HL-60/S4 (cell line): ENCODE results near the gene CTLA4.

Source experiments
- in situ Hi-C: fragments of 300-500 bp; cut with MboI; formaldehyde crosslinking; loops from 2 replicates; pipeline ENCODE4 v1.14.3; 2022; ENCODE audit warnings: low sequenced_read_pairs

Gene CTLA4

DNA sequence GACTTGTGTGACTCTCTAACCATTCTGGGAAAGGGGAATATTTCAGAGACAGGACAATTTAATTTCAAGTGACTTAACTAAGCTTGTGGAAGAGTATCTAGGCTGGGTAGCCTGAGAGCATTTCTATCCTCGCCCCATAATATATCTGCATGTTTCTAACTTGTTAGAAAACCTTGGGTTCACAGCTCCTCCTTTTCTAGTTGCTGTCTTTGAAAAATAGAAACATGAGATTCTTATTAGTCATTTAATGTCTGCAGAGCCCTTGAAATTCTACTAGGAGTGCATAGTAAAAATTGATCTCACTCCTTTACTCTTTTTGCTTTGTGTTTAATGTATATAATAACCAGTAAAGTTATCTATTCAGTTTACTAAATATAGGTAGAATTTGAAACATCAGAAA, 22.4 kb downstream of the CTLA4 start:
- in situ Hi-C loops = no loop called here

- in situ Hi-C loops = no loop called here
Observed at GRCh38 chr2:203890733-203891132, 23.2 kb downstream of the CTLA4 start.

DNA sequence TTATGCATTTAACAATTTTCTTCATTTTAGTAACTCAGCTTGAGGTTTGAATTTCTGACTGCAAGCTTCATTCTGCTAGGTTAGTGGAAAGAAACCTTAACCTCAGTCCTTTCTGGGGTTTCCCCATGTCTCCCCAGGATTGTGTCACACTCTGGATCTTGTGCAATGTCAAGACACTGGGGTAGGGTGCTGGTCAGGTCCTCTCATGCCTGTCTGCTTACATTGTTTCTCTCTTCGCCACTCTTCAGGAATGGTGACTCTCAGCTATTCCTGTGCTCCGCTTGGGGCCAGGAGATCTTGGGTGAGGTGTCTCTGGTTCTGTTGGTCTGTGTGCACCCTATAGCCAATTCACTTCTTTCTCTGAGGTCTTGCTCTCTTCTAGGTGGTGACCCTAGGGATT, 23.9 kb downstream of the CTLA4 start:
- in situ Hi-C loops = no loop called here

- in situ Hi-C loops = no loop called here
Observed at GRCh38 chr2:203892207-203892606, 24.6 kb downstream of the CTLA4 start.

GRCh38 chr2:203893401-203893800, 25.8 kb downstream of the CTLA4 start:
- in situ Hi-C loops = no loop called here

DNA sequence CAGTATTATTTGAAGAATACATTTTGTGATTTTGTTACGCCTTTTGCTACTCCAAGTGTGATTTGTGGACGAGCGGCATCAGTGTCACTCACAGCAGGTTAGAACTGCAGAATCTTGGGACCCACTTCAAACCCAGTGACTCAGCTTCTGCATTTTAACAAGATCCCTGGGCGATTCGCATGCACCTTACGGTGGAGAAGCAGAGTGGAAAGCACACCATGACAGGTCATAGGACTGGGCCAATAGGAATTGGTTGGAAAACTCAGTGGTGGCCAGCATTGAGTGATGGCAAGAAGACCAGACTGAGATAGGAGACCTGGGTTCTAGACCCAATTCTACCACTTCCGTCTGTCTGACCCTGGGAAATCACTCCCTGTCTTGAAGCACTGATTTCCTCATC, 26.3 kb downstream of the CTLA4 start:
- in situ Hi-C loops = no loop called here

- in situ Hi-C loops = no loop called here
Observed at GRCh38 chr2:203894262-203894661, 26.7 kb downstream of the CTLA4 start.

DNA sequence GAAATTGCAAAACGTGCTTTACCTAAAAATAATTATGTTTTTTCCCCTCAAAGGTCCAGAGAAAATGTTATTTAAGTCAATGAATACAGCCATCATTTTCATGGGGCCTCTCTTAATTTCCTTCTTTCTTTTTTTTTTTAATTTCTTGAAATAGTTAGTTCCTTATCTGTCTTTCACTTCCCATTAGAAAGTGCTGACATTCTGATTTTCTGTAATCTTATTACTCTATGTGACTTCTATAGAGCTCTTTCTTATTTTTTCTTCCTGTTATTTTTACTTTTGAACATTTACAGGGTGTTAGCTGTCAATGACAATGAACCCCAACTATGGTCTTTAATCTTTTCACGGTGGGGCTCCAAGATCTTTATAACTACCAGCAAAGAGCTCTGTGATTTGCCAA, 30.0 kb downstream of the CTLA4 start:
- in situ Hi-C loops = no loop called here

DNA sequence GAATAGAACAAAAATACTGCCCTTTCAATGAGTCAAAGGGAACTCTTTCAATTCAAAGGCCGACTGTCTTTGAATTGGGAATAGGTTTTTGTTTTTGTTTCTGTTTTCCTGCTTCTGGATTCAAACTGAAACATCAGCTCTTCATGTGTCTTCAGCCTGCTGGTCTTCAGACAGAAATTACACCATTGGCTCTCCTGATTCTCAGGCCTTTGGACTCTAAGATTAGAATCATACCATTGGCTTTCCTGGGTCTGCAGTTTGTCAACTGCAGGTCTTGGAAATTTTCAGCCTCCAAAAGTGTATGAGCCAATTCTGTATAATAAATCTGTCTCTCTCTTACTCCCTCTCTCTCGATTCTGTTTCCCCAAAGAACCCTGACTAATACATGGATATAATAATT, 31.1 kb downstream of the CTLA4 start:
- in situ Hi-C loops = no loop called here

- in situ Hi-C loops = no loop called here
Observed at GRCh38 chr2:203900253-203900652, 32.7 kb downstream of the CTLA4 start.

- in situ Hi-C loops = no loop called here
Observed at GRCh38 chr2:203904022-203904421, 36.5 kb downstream of the CTLA4 start.

GRCh38 chr2:203905656-203906055, 38.1 kb downstream of the CTLA4 start:
- in situ Hi-C loops = no loop called here

DNA sequence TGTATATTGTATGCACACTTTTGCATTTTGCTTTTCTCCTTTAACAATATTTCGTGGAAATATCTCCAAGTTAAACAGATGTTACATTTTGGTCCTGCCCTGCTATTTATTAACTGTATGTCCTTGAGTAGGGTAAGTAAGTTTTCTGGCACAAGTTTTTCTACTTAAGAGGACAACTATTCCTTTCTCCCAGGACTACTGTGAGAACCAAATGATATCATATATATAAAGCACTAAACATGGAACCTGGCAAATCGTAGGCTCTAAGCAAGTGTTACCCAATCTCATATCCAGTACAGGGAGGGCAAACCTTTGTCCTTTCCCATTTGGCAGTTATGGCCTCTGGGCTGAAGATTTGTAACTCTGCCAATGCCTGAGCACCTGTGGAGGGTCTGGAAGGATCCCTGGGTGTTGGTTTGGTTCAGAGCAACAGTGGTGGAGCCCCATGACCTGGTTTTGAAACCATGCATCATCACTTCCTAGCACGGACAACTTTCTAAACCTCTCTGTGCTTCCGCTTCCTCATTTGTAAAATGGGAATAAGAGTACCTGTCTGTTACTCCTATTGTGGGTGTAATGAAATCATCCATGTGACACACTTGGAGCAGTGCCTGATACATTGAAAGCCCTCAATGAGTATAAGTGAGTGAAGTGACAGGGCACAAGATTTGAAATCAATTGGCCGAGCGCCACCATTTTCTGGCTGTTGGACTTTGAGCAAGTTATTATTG, 40.7 kb downstream of the CTLA4 start:
- in situ Hi-C loops = no loop called here

GRCh38 chr2:203908797-203909185, 41.2 kb downstream of the CTLA4 start:
- in situ Hi-C loops = no loop called here

- in situ Hi-C loops = no loop called here
Observed at GRCh38 chr2:203909261-203909967, 41.8 kb downstream of the CTLA4 start.

DNA sequence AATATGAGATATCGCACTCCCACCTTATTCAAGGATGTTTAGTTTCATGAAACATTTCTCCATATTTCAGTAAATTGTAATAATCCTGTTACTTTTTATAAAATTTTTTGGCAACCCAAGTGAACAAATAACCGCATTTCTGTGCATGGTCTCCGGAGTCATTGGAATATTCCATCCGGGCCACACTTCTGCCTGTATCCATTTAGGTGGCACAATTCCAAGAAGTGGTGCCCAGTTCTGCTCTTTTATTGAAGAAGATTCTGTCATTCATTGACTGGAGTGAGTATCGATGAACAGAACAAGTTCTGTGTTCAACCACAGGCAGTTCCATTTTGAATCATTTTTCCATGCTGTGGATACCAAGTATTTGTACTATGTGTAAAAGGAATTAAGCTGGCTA, 42.4 kb downstream of the CTLA4 start:
- in situ Hi-C loops = no loop called here

- in situ Hi-C loops = no loop called here
Observed at GRCh38 chr2:203913947-203914346, 46.4 kb downstream of the CTLA4 start.

- in situ Hi-C loops = no loop called here
Observed at GRCh38 chr2:203914546-203915182, 47.1 kb downstream of the CTLA4 start.

DNA sequence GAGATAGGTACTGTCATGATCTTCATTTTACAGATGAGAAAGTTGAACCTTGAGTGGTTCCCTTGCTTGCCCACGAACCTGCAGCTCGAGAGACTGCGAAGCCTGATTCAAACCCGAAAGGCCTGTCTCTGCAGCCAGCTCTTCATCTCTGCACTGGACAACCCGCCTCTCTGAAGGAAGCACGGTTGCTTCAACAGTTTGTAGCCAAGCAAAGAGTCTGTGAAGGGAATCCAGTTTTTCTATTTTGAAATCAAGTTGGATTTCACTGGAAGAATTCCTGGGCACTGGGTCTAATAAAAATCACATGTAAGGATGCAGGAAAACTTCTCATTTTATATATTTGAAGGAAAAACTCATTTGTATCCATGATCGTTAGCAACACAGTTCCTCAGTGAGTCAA, 47.7 kb downstream of the CTLA4 start:
- in situ Hi-C loops = no loop called here

GRCh38 chr2:203916756-203917155, 49.2 kb downstream of the CTLA4 start:
- in situ Hi-C loops = no loop called here

DNA sequence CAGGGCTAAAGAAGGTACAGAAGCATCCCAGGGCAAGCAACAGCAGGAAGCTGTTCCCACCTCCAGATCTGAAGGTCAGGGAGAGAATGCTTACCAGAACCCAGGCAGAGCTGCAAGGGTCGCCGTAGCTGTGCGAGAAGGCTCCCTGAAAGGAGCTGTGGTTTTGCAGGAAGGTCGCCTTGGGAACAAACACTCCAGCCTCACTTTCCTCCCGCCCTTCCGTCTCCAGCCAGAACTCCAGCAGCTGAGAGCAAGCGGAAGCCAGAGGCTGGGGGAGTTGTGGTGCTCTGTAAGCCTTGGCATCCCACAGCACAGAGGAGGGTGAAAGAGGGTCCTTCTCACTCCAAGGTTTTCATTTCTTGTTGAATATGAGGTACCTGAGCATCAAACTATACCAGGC, 50.7 kb downstream of the CTLA4 start:
- in situ Hi-C loops = no loop called here

GRCh38 chr2:203918839-203919238, 51.3 kb downstream of the CTLA4 start:
- in situ Hi-C loops = no loop called here
